ENCODE data around the gene EPAS1. TPM values are rescaled to one million over a fixed set of nuclear protein-coding genes. Genes with fewer than 3 reads are reported as not detected.

EPAS1 gene
- total RNA-seq, 1 experiment from 2014 or later: 55.9 TPM

GRCh38 chr2:46435796-46436360 lies 138.7 kb downstream of the EPAS1 start:
- no peak for DNase-seq (ENCODE audit: low read depth, low spot score)
- BruUV-seq (replicated peaks): no TSS peak
- Histone ChIP-seq H3K9ac (ENCODE audit: low read length) (no peak overlapping the region), H3K79me2 (ENCODE audit: insufficient read depth, low read length) (no peaks in the 10 kb centered on the region), H3K27me3 (ENCODE audit: insufficient read depth, low read length) (no peaks in the 10 kb centered on the region), H2AFZ (ENCODE audit: low read depth, low read length, poor library complexity, severe bottlenecking) (no peak overlapping the region), H3K4me3 (replicated peaks in 1 of 2; ENCODE audit: low read depth in 1 of 2, low read length in 2 of 2) (no peak overlapping the region), H3K4me1 (ENCODE audit: control insufficient read depth in 1 of 2, insufficient read depth in 2 of 2, low read length in 2 of 2) (no peaks in the 10 kb centered on the region), H3K9me3 (ENCODE audit: control insufficient read depth in 1 of 2, insufficient read depth in 1 of 2, low read depth in 1 of 2, low read length in 2 of 2) (no peaks in the 10 kb centered on the region), H4K20me1 (ENCODE audit: insufficient read depth) (no peaks in the 10 kb centered on the region), H3K27ac (ENCODE audit: low read depth, low read length) (no peak overlapping the region), H3K4me2 (ENCODE audit: low read length) (no peak overlapping the region), H3K36me3 (ENCODE audit: control insufficient read depth in 1 of 2, insufficient read depth in 2 of 2, low read length in 2 of 2) (no peaks in the 10 kb centered on the region), H3K9me2 (ENCODE audit: insufficient read depth) (peaks cover 4% of the 10 kb centered on the region; the same call in 1 of the 2 replicates)
- POLR2A ChIA-PET: no interaction called here
- ATAC-seq: no peak
- intact Hi-C loops (cut with micrococcal nuclease): no loop called here
- no peak for TF ChIP-seq TCF7L2 (IDR thresholded peaks at IDR 0.05; ENCODE audit: borderline replicate concordance, extremely low read depth, insufficient read depth, insufficient read length)
- no peak for TF ChIP-seq YY1 (IDR thresholded peaks at IDR 0.05; ENCODE audit: extremely low read depth, insufficient replicate concordance, low read depth, low read length)
- TF ChIP-seq JUND (IDR thresholded peaks at IDR 0.05): no peak
- no peak for TF ChIP-seq REST (IDR thresholded peaks at IDR 0.05; ENCODE audit: low read depth)
- no peak for TF ChIP-seq ATF3 (IDR thresholded peaks at IDR 0.05)
- no peak for TF ChIP-seq MAX (IDR thresholded peaks at IDR 0.05)
- no peak for TF ChIP-seq ZFX (IDR thresholded peaks at IDR 0.05)
- no peak for TF ChIP-seq POLR2AphosphoS5 (IDR thresholded peaks at IDR 0.05; ENCODE audit: low read depth, low read length)
- TF ChIP-seq EGR1 (IDR thresholded peaks at IDR 0.05; ENCODE audit: low read depth): no peak
- TF ChIP-seq RAD21 (IDR thresholded peaks at IDR 0.05; ENCODE audit: low read depth): no peak
- no peak for TF ChIP-seq POLR2A (IDR thresholded peaks at IDR 0.05; ENCODE audit: borderline replicate concordance, extremely low read depth, insufficient read depth, insufficient read length)
- TF ChIP-seq SRF (IDR thresholded peaks at IDR 0.05; ENCODE audit: low read depth): no peak
- no peak for TF ChIP-seq SP1 (IDR thresholded peaks at IDR 0.05; ENCODE audit: low read depth)
- no peak for TF ChIP-seq CBX3 (IDR thresholded peaks at IDR 0.05; ENCODE audit: low read depth)
- no peak for TF ChIP-seq SIN3A (IDR thresholded peaks at IDR 0.05; ENCODE audit: low read depth)
- TF ChIP-seq ZBTB33 (IDR thresholded peaks at IDR 0.05; ENCODE audit: extremely low read depth, insufficient replicate concordance, low read length): no peak
- no peak for TF ChIP-seq ELF1 (IDR thresholded peaks at IDR 0.05; ENCODE audit: borderline replicate concordance, low read depth)
- TF ChIP-seq EZH2 (IDR thresholded peaks at IDR 0.05): no peak
- no peak for TF ChIP-seq ZNF274 (IDR thresholded peaks at IDR 0.05; ENCODE audit: low read depth, low read length)
- TF ChIP-seq CTCF (IDR thresholded peaks at IDR 0.05 in 2 of 3, conservative IDR thresholded peaks at IDR 0.05 in 1 of 3; ENCODE audit: borderline replicate concordance in 1 of 3, insufficient read depth in 1 of 3, low read depth in 2 of 3, low read length in 2 of 3): no peak
- CTCF ChIA-PET: no interaction called here
- RAD21 ChIA-PET (ENCODE audit: low non-redundant PET in 1 of 2, low total read pairs in 2 of 2, uncharacterized antibody in 2 of 2, unreplicated experiment in 2 of 2): no interaction called here

Measured in HCT116 (cell line).